ENCODE measurements around the gene DDAH2. TPM values are rescaled to one million over a fixed set of nuclear protein-coding genes. Genes with fewer than 3 reads are reported as not detected.

Gene DDAH2
- total RNA-seq, 1 experiment from 2014 or later = 43.4 TPM

DNA sequence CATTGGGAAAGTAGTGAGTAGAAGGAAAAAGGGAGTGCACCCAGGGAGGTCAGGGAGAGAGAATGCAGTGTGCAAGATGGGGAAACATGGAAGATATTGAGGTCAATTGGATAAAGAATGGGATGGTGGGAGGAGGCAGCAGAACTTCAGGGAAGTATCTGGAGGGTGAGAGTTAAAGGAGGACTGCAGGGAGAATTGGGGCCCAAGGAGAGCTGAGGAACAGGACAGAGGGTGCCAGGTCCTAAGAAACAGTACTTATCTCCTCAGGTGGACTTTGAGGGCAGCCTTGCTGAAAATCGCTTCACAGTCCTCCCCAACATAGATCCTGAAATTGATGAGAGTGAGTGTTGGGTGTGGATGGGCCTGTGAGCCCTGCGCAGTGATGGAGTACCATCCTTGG is 29.2 kb upstream of the DDAH2 start:
- Histone ChIP-seq H3K4me3 (replicated peaks in 1 of 2; ENCODE audit: low read depth in 1 of 2, low read length in 2 of 2) (no peak overlapping the region), H3K36me3 (ENCODE audit: control insufficient read depth in 1 of 2, insufficient read depth in 2 of 2, low read length in 2 of 2) (peaks cover 3 to 34% of the 10 kb centered on the region in 2 experiments; a peak in 2 of 4 replicates), H3K27ac (ENCODE audit: low read depth, low read length) (no peak overlapping the region), H3K27me3 (ENCODE audit: insufficient read depth, low read length) (no peaks in the 10 kb centered on the region), H3K9me3 (ENCODE audit: control insufficient read depth in 1 of 2, insufficient read depth in 1 of 2, low read depth in 1 of 2, low read length in 2 of 2) (no peaks in the 10 kb centered on the region), H3K4me2 (ENCODE audit: low read length) (no peak overlapping the region), H2AFZ (ENCODE audit: low read depth, low read length, poor library complexity, severe bottlenecking) (no peak overlapping the region), H3K9me2 (ENCODE audit: insufficient read depth) (no peaks in the 10 kb centered on the region), H3K9ac (ENCODE audit: low read length) (no peak overlapping the region), H4K20me1 (ENCODE audit: insufficient read depth) (no peaks in the 10 kb centered on the region), H3K79me2 (ENCODE audit: insufficient read depth, low read length) (no peaks in the 10 kb centered on the region), H3K4me1 (ENCODE audit: control insufficient read depth in 1 of 2, insufficient read depth in 2 of 2, low read length in 2 of 2) (peaks cover 4 to 8% of the 10 kb centered on the region in 2 experiments; a peak in 3 of 4 replicates)
- RAD21 ChIA-PET (ENCODE audit: low non-redundant PET in 1 of 2, low total read pairs in 2 of 2, uncharacterized antibody in 2 of 2, unreplicated experiment in 2 of 2) = no interaction called here
- DNase-seq (ENCODE audit: low read depth, low spot score) (no peak), ATAC-seq (no peak)
- BruUV-seq (replicated peaks) = no TSS peak
- CTCF ChIA-PET = interaction anchor here (2.1 kb wide), 1 partner anchor 11 kb away, joined by 10 read pairs; no protein-coding TSS in a partner anchor
- POLR2A ChIA-PET = no interaction called here
- intact Hi-C loops (cut with micrococcal nuclease) = no loop called here
- no peak for TF ChIP-seq EZH2 (IDR thresholded peaks at IDR 0.05)
- TF ChIP-seq POLR2AphosphoS5 (IDR thresholded peaks at IDR 0.05; ENCODE audit: low read depth, low read length) = no peak
- no peak for TF ChIP-seq EZH2phosphoT487 (IDR thresholded peaks at IDR 0.05; ENCODE audit: borderline replicate concordance)
- TF ChIP-seq, protein P1, sequence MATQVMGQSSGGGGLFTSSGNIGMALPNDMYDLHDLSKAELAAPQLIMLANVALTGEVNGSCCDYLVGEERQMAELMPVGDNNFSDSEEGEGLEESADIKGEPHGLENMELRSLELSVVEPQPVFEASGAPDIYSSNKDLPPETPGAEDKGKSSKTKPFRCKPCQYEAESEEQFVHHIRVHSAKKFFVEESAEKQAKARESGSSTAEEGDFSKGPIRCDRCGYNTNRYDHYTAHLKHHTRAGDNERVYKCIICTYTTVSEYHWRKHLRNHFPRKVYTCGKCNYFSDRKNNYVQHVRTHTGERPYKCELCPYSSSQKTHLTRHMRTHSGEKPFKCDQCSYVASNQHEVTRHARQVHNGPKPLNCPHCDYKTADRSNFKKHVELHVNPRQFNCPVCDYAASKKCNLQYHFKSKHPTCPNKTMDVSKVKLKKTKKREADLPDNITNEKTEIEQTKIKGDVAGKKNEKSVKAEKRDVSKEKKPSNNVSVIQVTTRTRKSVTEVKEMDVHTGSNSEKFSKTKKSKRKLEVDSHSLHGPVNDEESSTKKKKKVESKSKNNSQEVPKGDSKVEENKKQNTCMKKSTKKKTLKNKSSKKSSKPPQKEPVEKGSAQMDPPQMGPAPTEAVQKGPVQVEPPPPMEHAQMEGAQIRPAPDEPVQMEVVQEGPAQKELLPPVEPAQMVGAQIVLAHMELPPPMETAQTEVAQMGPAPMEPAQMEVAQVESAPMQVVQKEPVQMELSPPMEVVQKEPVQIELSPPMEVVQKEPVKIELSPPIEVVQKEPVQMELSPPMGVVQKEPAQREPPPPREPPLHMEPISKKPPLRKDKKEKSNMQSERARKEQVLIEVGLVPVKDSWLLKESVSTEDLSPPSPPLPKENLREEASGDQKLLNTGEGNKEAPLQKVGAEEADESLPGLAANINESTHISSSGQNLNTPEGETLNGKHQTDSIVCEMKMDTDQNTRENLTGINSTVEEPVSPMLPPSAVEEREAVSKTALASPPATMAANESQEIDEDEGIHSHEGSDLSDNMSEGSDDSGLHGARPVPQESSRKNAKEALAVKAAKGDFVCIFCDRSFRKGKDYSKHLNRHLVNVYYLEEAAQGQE (IDR thresholded peaks at IDR 0.05; ENCODE audit: low read depth) = no peak

DNA sequence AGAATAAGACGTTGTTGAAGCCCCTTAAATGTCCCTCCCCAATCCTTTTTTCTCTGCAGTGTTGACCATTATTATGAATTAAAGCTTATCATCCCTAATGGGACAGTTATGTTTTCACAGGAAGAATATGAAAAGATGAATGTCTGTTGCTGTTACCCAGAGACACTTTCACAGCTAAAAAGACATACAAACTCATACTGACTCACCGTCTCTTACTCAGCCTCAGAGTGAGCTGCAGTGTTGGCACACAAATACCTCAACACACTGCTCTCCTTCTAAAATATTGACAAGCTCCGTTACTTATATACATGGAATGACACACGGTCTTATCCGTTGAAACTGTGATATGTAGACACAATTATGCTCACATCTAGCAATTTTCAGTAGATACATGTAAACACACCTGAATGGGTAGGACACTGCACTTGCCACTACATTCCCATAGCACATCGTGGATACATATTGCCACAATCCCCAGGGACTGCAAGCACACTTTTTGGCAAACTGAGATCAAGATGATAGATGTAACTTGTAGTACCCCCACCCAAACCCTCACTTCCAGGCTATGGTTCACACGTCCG is 23.7 kb upstream of the DDAH2 start:
- Histone ChIP-seq H3K4me1 (ENCODE audit: control insufficient read depth in 1 of 2, insufficient read depth in 2 of 2, low read length in 2 of 2) (no peaks in the 10 kb centered on the region), H2AFZ (ENCODE audit: low read depth, low read length, poor library complexity, severe bottlenecking) (no peak overlapping the region), H3K4me3 (replicated peaks in 1 of 2; ENCODE audit: low read depth in 1 of 2, low read length in 2 of 2) (no peak overlapping the region), H4K20me1 (ENCODE audit: insufficient read depth) (no peaks in the 10 kb centered on the region), H3K9me3 (ENCODE audit: control insufficient read depth in 1 of 2, insufficient read depth in 1 of 2, low read depth in 1 of 2, low read length in 2 of 2) (no peaks in the 10 kb centered on the region), H3K9ac (ENCODE audit: low read length) (no peak overlapping the region), H3K79me2 (ENCODE audit: insufficient read depth, low read length) (no peaks in the 10 kb centered on the region), H3K27ac (ENCODE audit: low read depth, low read length) (no peak overlapping the region), H3K9me2 (ENCODE audit: insufficient read depth) (no peaks in the 10 kb centered on the region), H3K27me3 (ENCODE audit: insufficient read depth, low read length) (no peaks in the 10 kb centered on the region), H3K36me3 (ENCODE audit: control insufficient read depth in 1 of 2, insufficient read depth in 2 of 2, low read length in 2 of 2) (peaks cover 2 to 8% of the 10 kb centered on the region in 2 experiments; a peak in 3 of 4 replicates), H3K4me2 (ENCODE audit: low read length) (no peak overlapping the region)
- intact Hi-C loops (cut with micrococcal nuclease) = no loop called here
- no TSS peak for BruUV-seq (replicated peaks)
- POLR2A ChIA-PET = interaction anchor here (1.0 kb wide), 1 partner anchor 16 kb away, joined by 4 read pairs; the partner anchor contains the start of gene CLIC1
- ATAC-seq (peak; percentile 48; the same call in 1 of the 2 replicates), DNase-seq (ENCODE audit: low read depth, low spot score) (no peak)
- RAD21 ChIA-PET (ENCODE audit: low non-redundant PET in 1 of 2, low total read pairs in 2 of 2, uncharacterized antibody in 2 of 2, unreplicated experiment in 2 of 2) = no interaction called here
- CTCF ChIA-PET = interaction anchor here (1.0 kb wide), 1 partner anchor 17 kb away, joined by 4 read pairs; no protein-coding TSS in a partner anchor
- TF ChIP-seq ELF1 (IDR thresholded peaks at IDR 0.05; ENCODE audit: borderline replicate concordance, low read depth) (no peak), EGR1 (IDR thresholded peaks at IDR 0.05; ENCODE audit: low read depth) (no peak), YY1 (IDR thresholded peaks at IDR 0.05; ENCODE audit: extremely low read depth, insufficient replicate concordance, low read depth, low read length) (no peak), SP1 (IDR thresholded peaks at IDR 0.05; ENCODE audit: low read depth) (no peak), TCF7L2 (IDR thresholded peaks at IDR 0.05; ENCODE audit: borderline replicate concordance, extremely low read depth, insufficient read depth, insufficient read length) (no peak), JUND (IDR thresholded peaks at IDR 0.05) (no peak), POLR2A (IDR thresholded peaks at IDR 0.05; ENCODE audit: borderline replicate concordance, extremely low read depth, insufficient read depth, insufficient read length) (no peak), CBX3 (IDR thresholded peaks at IDR 0.05; ENCODE audit: low read depth) (no peak), ZFX (IDR thresholded peaks at IDR 0.05) (no peak), FOSL1 (IDR thresholded peaks at IDR 0.05; ENCODE audit: low read depth) (no peak), EZH2 (IDR thresholded peaks at IDR 0.05) (no peak)
- TF ChIP-seq, protein P1 (IDR thresholded peaks at IDR 0.05; ENCODE audit: low read depth) = no peak
